Measurements from ENCODE around the gene STK25.

DNA sequence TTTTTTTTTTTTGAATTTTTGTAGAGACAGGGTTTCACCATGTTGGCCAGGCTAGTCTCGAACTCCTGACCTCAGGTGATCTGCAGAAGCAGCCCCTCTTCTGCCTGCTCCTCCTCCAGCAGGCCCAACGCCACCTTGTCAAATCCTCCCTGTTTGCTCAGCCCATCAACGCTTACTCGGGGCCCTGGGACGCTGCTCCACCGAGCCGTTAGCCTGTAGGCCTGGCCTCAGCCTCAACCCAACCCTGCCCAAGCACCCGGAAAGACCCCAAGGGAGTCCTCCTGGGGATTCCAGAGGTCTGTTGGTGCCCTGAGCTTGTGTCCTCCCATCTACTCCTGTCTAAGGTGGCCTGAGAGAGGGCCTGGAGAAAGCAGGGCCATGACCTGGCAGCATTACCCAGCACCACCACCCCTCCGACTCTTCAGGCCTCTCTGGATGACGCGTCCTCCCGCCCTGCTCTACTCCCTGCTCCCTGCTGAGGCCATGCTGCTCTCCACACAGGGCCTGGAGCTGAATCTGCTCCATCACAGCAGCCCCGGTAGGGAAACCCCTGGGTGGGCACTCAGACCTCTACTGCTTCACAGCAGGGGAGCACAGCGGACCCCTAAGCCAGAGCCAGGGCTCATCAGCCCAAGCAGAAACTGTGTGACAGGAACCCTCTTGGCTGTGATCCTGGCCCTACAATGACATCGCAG lies 3.2 kb downstream of the STK25 start:
- TF ChIP-seq EZH2phosphoT487 (conservative IDR thresholded peaks at IDR 0.05; ENCODE audit: low read length), result no peak
- TF ChIP-seq, protein P1, sequence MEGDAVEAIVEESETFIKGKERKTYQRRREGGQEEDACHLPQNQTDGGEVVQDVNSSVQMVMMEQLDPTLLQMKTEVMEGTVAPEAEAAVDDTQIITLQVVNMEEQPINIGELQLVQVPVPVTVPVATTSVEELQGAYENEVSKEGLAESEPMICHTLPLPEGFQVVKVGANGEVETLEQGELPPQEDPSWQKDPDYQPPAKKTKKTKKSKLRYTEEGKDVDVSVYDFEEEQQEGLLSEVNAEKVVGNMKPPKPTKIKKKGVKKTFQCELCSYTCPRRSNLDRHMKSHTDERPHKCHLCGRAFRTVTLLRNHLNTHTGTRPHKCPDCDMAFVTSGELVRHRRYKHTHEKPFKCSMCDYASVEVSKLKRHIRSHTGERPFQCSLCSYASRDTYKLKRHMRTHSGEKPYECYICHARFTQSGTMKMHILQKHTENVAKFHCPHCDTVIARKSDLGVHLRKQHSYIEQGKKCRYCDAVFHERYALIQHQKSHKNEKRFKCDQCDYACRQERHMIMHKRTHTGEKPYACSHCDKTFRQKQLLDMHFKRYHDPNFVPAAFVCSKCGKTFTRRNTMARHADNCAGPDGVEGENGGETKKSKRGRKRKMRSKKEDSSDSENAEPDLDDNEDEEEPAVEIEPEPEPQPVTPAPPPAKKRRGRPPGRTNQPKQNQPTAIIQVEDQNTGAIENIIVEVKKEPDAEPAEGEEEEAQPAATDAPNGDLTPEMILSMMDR (IDR thresholded peaks at IDR 0.05; ENCODE audit: insufficient read depth, low read length, poor library complexity, severe bottlenecking), result no peak
